Heart left ventricle (tissue), 13 donors: ENCODE results near the gene PABPC1L.
A peak's percentile ranks its signal among the peaks of the same experiment; 100 is the strongest.

Source experiments
- CTCF ChIP-seq, 12 donors: fragments of 200-600 bp; sonication (generic) in 4 of 12; IDR thresholded peaks; one replicate each; pipeline versions ENCODE4 v1.5.0 to v1.8.0; 2018 to 2022; ENCODE audit warnings: antibody characterized with exemption in 12 of 12, mild to moderate bottlenecking in 5 of 12
- POLR2A ChIP-seq, 2 donors: fragments of 450-650 bp; IDR thresholded peaks; one replicate each; pipeline ENCODE4 v1.6.1; 2017; ENCODE audit warnings: antibody characterized with exemption in 2 of 2, mild to moderate bottlenecking in 2 of 2, moderate library complexity in 2 of 2
- donor health status: ischemic (EF 13 %, LVEDD 7.1; RV severe dilation, severe dysfunction).
- donor health status: DM: no; HTN: yes; CAD: no.
- donor health status: DM: no; HTN: no; CAD: no.
- donor health status: ischemic (EF 25% LVEDD 6.9; RV normal size, moderate dysfunction).
- donor health status: ischemic (EF 25% LVEDD 5.7; RV mildly dilated, moderate dysfunction).
- donor health status: ischemic (EF 35%, LVEDD 5.7; RV mildly dilated, moderate dysfunction).
- donor health status: nonischemic (EF 11% LVEDD 7.7; RV severe dilation, severe dysfunction).
- donor health status: DM: yes; HTN: yes; CAD: no.
- donor health status: PGD.
- donor health status: ischemic (EF 29% LVEDD 5.4; RV normal size, mild dysfunction).
- donor health status: nonischemic (EF 23%, LVEDD 6.1; RV moderate dilation, normal function).

- no peak for TF ChIP-seq POLR2A (IDR thresholded peaks at IDR 0.05)
- TF ChIP-seq CTCF (IDR thresholded peaks at IDR 0.05), result peak in 2 of 12 donors; percentile 2 to 6
These were observed 49.8 kb downstream of the PABPC1L start for GRCh38 chr20:44959638-44960102.
